Muscle layer of colon (tissue), 2 donors: ENCODE data around the gene UPK3BL2.
"Not testable (repeated sequence)": the region's sequence is repeated elsewhere in the genome, so short reads cannot be mapped to it uniquely, and the experiment has no call there.

Experiments used
- H3K27ac ChIP-seq: one replicate; pipeline ENCODE4 v1.7.0; 2013; ENCODE audit warnings: low read depth, mild to moderate bottlenecking, low read length, moderate library complexity
- H3K27me3 ChIP-seq, 2 donors: one replicate each; pipeline ENCODE4 v1.7.0; 2013; ENCODE audit warnings: low read length in 2 of 2, mild to moderate bottlenecking in 2 of 2; ENCODE audit not compliant: insufficient read depth in 2 of 2, control insufficient read depth in 1 of 2
- H3K36me3 ChIP-seq: one replicate; pipeline ENCODE4 v1.7.0; 2013; ENCODE audit warnings: mild to moderate bottlenecking, low read length; ENCODE audit not compliant: insufficient read depth
- H3K4me1 ChIP-seq: one replicate; pipeline ENCODE4 v1.7.0; 2013; ENCODE audit warnings: mild to moderate bottlenecking, low read length; ENCODE audit not compliant: insufficient read depth
- H3K4me3 ChIP-seq, 2 donors: one replicate each; pipeline ENCODE4 v1.7.0; 2013; ENCODE audit warnings: low read length in 2 of 2, low read depth in 1 of 2, mild to moderate bottlenecking in 1 of 2, moderate library complexity in 1 of 2
- H3K9ac ChIP-seq: one replicate; pipeline ENCODE4 v1.7.0; 2013; ENCODE audit warnings: low read length
- H3K9me3 ChIP-seq: one replicate; pipeline ENCODE4 v1.7.0; 2013; ENCODE audit warnings: mild to moderate bottlenecking, low read length
- donor health status: abdominal sarcoma.
- donor health status: Adenocarcinoma of cecum.

The UPK3BL2 gene

GRCh38 chr7:102524803-102525202 is 18.7 kb downstream of the UPK3BL2 start:
- H3K27ac ChIP-seq, H3K9ac ChIP-seq, H3K9me3 ChIP-seq, H3K27me3 ChIP-seq, H3K36me3 ChIP-seq, H3K4me3 ChIP-seq, H3K4me1 ChIP-seq: not testable (repeated sequence)

GRCh38 chr7:102520797-102521196 is 22.7 kb downstream of the UPK3BL2 start:
- H3K9me3 ChIP-seq, H3K4me1 ChIP-seq, H3K27ac ChIP-seq, H3K36me3 ChIP-seq, H3K4me3 ChIP-seq, H3K27me3 ChIP-seq, H3K9ac ChIP-seq: not testable (repeated sequence)

GRCh38 chr7:102517550-102518147 is 25.8 kb downstream of the UPK3BL2 start, which contains the start of gene RASA4B:
Gene RASA4B, minus strand, starts transcription at chr7:102517777. Its CDS starts 67 bp downstream, at chr7:102517710.
- H3K27me3 ChIP-seq, H3K36me3 ChIP-seq, H3K9me3 ChIP-seq, H3K9ac ChIP-seq, H3K27ac ChIP-seq, H3K4me1 ChIP-seq, H3K4me3 ChIP-seq: not testable (repeated sequence)

DNA sequence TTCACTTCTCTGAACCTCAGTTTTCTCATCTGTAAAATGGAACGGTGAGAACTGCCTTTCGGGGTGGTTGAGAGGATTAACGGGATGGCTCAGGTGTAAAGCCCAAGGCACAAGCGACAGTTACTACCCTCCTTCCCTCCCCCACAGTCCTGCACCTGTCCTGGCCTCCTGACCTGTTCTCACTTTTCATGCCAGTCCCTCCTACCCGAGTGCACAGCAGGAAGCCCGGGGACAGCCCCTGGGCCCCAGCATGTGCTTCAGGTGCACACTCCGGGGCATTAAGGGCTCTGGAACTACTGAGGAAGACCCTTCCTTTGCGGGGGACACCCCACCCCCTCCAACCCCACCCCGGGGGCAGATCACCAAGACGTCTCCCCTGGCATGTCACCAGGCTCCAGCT is 26.5 kb downstream of the UPK3BL2 start:
- not testable (repeated sequence) for H3K9me3 ChIP-seq, H3K27me3 ChIP-seq, H3K9ac ChIP-seq, H3K4me3 ChIP-seq, H3K27ac ChIP-seq, H3K36me3 ChIP-seq, H3K4me1 ChIP-seq

- not testable (repeated sequence) for H3K4me1 ChIP-seq, H3K9ac ChIP-seq, H3K9me3 ChIP-seq, H3K27ac ChIP-seq, H3K36me3 ChIP-seq, H3K4me3 ChIP-seq, H3K27me3 ChIP-seq
Observed at GRCh38 chr7:102515889-102516288, 27.6 kb downstream of the UPK3BL2 start.

- not testable (repeated sequence) for H3K9me3 ChIP-seq, H3K4me1 ChIP-seq, H3K27ac ChIP-seq, H3K4me3 ChIP-seq, H3K27me3 ChIP-seq, H3K9ac ChIP-seq, H3K36me3 ChIP-seq
Observed at GRCh38 chr7:102514881-102515721, 28.4 kb downstream of the UPK3BL2 start.

- not testable (repeated sequence) for H3K4me1 ChIP-seq, H3K9ac ChIP-seq, H3K27me3 ChIP-seq, H3K4me3 ChIP-seq, H3K36me3 ChIP-seq, H3K9me3 ChIP-seq
- H3K27ac ChIP-seq, result peak overlapping the region; percentile 19
Observed at GRCh38 chr7:102512642-102513221, 30.8 kb downstream of the UPK3BL2 start.

- not testable (repeated sequence) for H3K4me3 ChIP-seq
Observed at GRCh38 chr7:102511860-102512522, 31.5 kb downstream of the UPK3BL2 start.

GRCh38 chr7:102510575-102510974 is 32.9 kb downstream of the UPK3BL2 start:
- H3K27me3 ChIP-seq, H3K4me1 ChIP-seq, H3K27ac ChIP-seq, H3K4me3 ChIP-seq, H3K9ac ChIP-seq, H3K9me3 ChIP-seq, H3K36me3 ChIP-seq: not testable (repeated sequence)

More at GRCh38 chr7:102511860-102512522, 31.5 kb downstream of the UPK3BL2 start:
- not testable (repeated sequence) for H3K9ac ChIP-seq, H3K27ac ChIP-seq, H3K36me3 ChIP-seq, H3K9me3 ChIP-seq, H3K4me1 ChIP-seq, H3K27me3 ChIP-seq

GRCh38 chr7:102507410-102508088 is 35.9 kb downstream of the UPK3BL2 start:
- H3K27ac ChIP-seq, H3K27me3 ChIP-seq, H3K9me3 ChIP-seq, H3K4me3 ChIP-seq, H3K36me3 ChIP-seq, H3K9ac ChIP-seq, H3K4me1 ChIP-seq: not testable (repeated sequence)
